CD14-positive monocyte (primary cell): Measurements from ENCODE around the gene GTF2F1. TPM values are rescaled to one million over a fixed set of nuclear protein-coding genes. Genes with fewer than 3 reads are reported as not detected.

Experiments used
- DNase-seq, 3 donors: peaks; one replicate each; pipeline ENCODE4 v3.0.0-alpha.2; 2011 to 2022
- H2AFZ ChIP-seq: 2 replicates; pipeline ENCODE4 v1.6.0; 2012; ENCODE audit warnings: mild to moderate bottlenecking, low read depth, low read length, inconsistent platforms; ENCODE audit not compliant: insufficient read depth, poor library complexity, severe bottlenecking
- H3K27ac ChIP-seq, 2 donors: 1 replicate in 1 of 2; 2 replicates in 1 of 2; pipeline ENCODE4 v1.5.1; 2012 to 2013; ENCODE audit warnings: low read length in 2 of 2, control low read depth in 1 of 2, inconsistent platforms in 1 of 2, low read depth in 1 of 2, mild to moderate bottlenecking in 1 of 2
- H3K27me3 ChIP-seq, 2 donors: one replicate each; pipeline versions ENCODE4 v1.6.0 to v1.6.1; 2011 to 2013; ENCODE audit warnings: low read length in 2 of 2; ENCODE audit not compliant: control insufficient read depth in 2 of 2, insufficient read depth in 2 of 2
- H3K36me3 ChIP-seq, 2 donors: replicated peaks in 1 of 2; 1 replicate in 1 of 2; 2 replicates in 1 of 2; pipeline versions ENCODE4 v1.5.1 to v1.6.1; 2012 to 2013; ENCODE audit warnings: low read length in 2 of 2, control low read depth in 1 of 2, inconsistent platforms in 1 of 2, mild to moderate bottlenecking in 1 of 2; ENCODE audit not compliant: insufficient read depth in 2 of 2, control insufficient read depth in 1 of 2
- H3K4me1 ChIP-seq, 2 donors: 1 replicate in 1 of 2; 2 replicates in 1 of 2; pipeline versions ENCODE4 v1.5.1 to v1.6.1; 2012 to 2013; ENCODE audit warnings: low read length in 2 of 2, control low read depth in 1 of 2, inconsistent platforms in 1 of 2, mild to moderate bottlenecking in 1 of 2, moderate library complexity in 1 of 2; ENCODE audit not compliant: insufficient read depth in 2 of 2, control insufficient read depth in 1 of 2
- H3K4me2 ChIP-seq: replicated peaks from 2 replicates; pipeline ENCODE3; 2012; ENCODE audit warnings: low read length, moderate library complexity, mild to moderate bottlenecking; ENCODE audit not compliant: poor library complexity, severe bottlenecking; ENCODE audit errors: extremely low read depth
- H3K4me3 ChIP-seq, 3 experiments: fragments of 200-600 bp in 1 of 3; sonication (generic) in 1 of 3; replicated peaks in 1 of 3; 1 replicate in 2 of 3; 2 replicates in 1 of 3; pipeline ENCODE4 v1.5.1; 2011 to 2013; ENCODE audit warnings: low read length in 3 of 3, mild to moderate bottlenecking in 3 of 3, control low read depth in 2 of 3, low read depth in 2 of 3, inconsistent platforms in 1 of 3, moderate library complexity in 1 of 3
- H3K79me2 ChIP-seq: 2 replicates; pipeline ENCODE4 v1.6.0; 2012; ENCODE audit warnings: mild to moderate bottlenecking, control low read depth, inconsistent platforms, low read length, moderate library complexity; ENCODE audit not compliant: insufficient read depth
- H3K9ac ChIP-seq: 2 replicates; pipeline ENCODE4 v1.6.0; 2017; ENCODE audit warnings: low read length, mild to moderate bottlenecking; ENCODE audit not compliant: insufficient read depth, poor library complexity, severe bottlenecking
- H3K9me3 ChIP-seq, 2 donors: replicated peaks in 1 of 2; 1 replicate in 1 of 2; 2 replicates in 1 of 2; pipeline versions ENCODE4 v1.5.1 to v1.6.1; 2012 to 2013; ENCODE audit warnings: low read length in 2 of 2, control low read depth in 1 of 2; ENCODE audit not compliant: control insufficient read depth in 1 of 2, insufficient read depth in 1 of 2
- H4K20me1 ChIP-seq: 2 replicates; pipeline ENCODE4 v1.6.0; 2012; ENCODE audit warnings: mild to moderate bottlenecking, low read length, control low read depth, moderate library complexity; ENCODE audit not compliant: insufficient read depth
- H3K27ac Mint-ChIP-seq, 7 donors: one replicate each; pipeline ENCODE4 v1.8.0; 2020; ENCODE audit warnings: mild to moderate bottlenecking in 7 of 7, mixed read lengths in 7 of 7, moderate library complexity in 6 of 7, inconsistent platforms in 2 of 7
- H3K27me3 Mint-ChIP-seq, 3 donors: one replicate each; pipeline ENCODE4 v1.8.0; 2021 to 2022; ENCODE audit warnings: low read depth in 3 of 3, mild to moderate bottlenecking in 3 of 3, mixed read lengths in 3 of 3, moderate library complexity in 3 of 3, inconsistent platforms in 1 of 3
- H3K36me3 Mint-ChIP-seq, 2 donors: one replicate each; pipeline ENCODE4 v1.8.0; 2020; ENCODE audit warnings: mixed read lengths in 2 of 2, inconsistent platforms in 1 of 2, mild to moderate bottlenecking in 1 of 2
- H3K4me1 Mint-ChIP-seq: one replicate; pipeline ENCODE4 v1.8.0; 2020; ENCODE audit warnings: mild to moderate bottlenecking, mixed read lengths
- H3K4me3 Mint-ChIP-seq, 2 donors: one replicate each; pipeline ENCODE4 v1.8.0; 2020; ENCODE audit warnings: mild to moderate bottlenecking in 2 of 2, mixed read lengths in 2 of 2, moderate library complexity in 1 of 2
- H3K9me3 Mint-ChIP-seq, 7 donors: one replicate each; pipeline ENCODE4 v1.8.0; 2020 to 2022; ENCODE audit warnings: mixed read lengths in 7 of 7, mild to moderate bottlenecking in 6 of 7, moderate library complexity in 6 of 7, inconsistent platforms in 2 of 7
- WGBS: methylation state at CpG from one replicate; pipeline ENCODE4 v1.1.5; 2013; ENCODE audit warnings: missing lambda C conversion rate; ENCODE audit not compliant: insufficient coverage; 5-methylcytosine and 5-hydroxymethylcytosine counted together
- intact Hi-C, 2 donors: fragments of 100-400 bp; cut with micrococcal nuclease; formaldehyde crosslinking; loops; one replicate each; pipeline versions ENCODE4 v1.15.0 to v1.15.1; 2023
- polyA plus RNA-seq, 3 donors: library from polyadenylated mRNA; depleted of rRNA in 1 of 3; unstranded in 2 of 3; stranded (reverse) in 1 of 3; fragments of 300-500 nt in 2 of 3; fragments of >200 nt in 1 of 3; fragmentation: Illumina TruSeq in 2 of 3; gene quantifications; 1 replicate in 2 of 3; 2 replicates in 1 of 3; pipeline ENCODE4 v1.2.3, GENCODE V29; 2012 to 2021
- TF ChIP-seq, protein P1 (sequence below): fragments of 200-600 bp; IDR thresholded peaks from one replicate; pipeline ENCODE4 v1.8.0; 2022; ENCODE audit warnings: antibody characterized with exemption, mild to moderate bottlenecking

GTF2F1 gene
- polyA plus RNA-seq, 3 donors: 9.4 to 46.4 (median 13.2) TPM

DNA sequence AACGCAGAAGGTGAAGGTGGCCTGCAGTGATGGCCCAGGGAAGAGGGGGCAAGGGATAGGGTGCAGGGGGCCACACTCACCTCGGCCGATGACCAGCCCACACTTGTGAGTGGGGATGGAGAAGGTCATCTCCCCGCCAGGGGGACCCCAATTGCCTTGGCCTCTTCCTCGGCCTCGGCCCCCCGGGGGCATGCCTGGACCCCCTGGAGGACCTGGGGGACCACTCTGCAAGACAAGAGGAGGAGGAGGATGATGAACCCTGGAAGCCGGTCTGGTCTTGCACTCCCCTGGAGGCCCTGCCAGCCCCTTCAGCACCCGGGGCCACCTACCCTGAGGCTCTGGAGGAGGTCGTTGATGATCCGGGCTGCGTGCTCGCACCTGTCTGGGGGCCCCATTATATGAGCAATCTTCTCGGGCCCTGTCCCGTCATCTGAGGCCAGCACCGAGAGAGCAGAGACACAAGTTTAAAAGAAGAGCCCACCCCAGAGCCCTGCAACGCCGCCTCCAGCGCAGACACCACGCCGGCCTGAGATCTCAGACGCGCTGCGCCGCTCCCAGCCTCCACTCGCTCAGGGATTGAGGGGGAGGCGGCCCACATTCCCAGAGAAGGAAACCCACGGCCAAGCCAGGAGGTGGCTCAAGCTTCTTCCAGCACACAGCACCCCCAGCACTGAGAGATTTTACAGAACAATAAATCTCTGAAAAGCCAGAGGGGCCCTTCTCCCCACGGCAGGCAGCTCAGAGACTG lies 23.9 kb upstream of the GTF2F1 start:
- peaks cover 75 to 88% of the 10 kb centered on the region in 2 donors for H3K36me3 Mint-ChIP-seq
- peaks cover 3% of the 10 kb centered on the region for H3K4me1 Mint-ChIP-seq
- DNase-seq: no peak
- Histone ChIP-seq H2AFZ (no peak overlapping the region), H3K27me3 (no peaks in the 10 kb centered on the region), H3K4me2 (no peak overlapping the region), H3K4me1 (no peaks in the 10 kb centered on the region), H3K79me2 (peaks cover 37% of the 10 kb centered on the region), H4K20me1 (peaks cover 41% of the 10 kb centered on the region), H3K4me3 (no peak overlapping the region), H3K27ac (no peak overlapping the region), H3K9ac (no peak overlapping the region), H3K36me3 (peaks cover 80 to 82% of the 10 kb centered on the region in 2 donors), H3K9me3 (no peaks in the 10 kb centered on the region)
- WGBS: 97% methylated on average over 25 of the region's 29 CpGs
- H3K27ac Mint-ChIP-seq: peak overlapping the region in 2 of 7 donors; percentile 48 to 69
- no peak overlapping the region for H3K4me3 Mint-ChIP-seq
- intact Hi-C loops: no loop called here
- peaks cover 0 to 1% (median 0%) of the 10 kb centered on the region in 3 donors for H3K27me3 Mint-ChIP-seq
- TF ChIP-seq, protein P1, sequence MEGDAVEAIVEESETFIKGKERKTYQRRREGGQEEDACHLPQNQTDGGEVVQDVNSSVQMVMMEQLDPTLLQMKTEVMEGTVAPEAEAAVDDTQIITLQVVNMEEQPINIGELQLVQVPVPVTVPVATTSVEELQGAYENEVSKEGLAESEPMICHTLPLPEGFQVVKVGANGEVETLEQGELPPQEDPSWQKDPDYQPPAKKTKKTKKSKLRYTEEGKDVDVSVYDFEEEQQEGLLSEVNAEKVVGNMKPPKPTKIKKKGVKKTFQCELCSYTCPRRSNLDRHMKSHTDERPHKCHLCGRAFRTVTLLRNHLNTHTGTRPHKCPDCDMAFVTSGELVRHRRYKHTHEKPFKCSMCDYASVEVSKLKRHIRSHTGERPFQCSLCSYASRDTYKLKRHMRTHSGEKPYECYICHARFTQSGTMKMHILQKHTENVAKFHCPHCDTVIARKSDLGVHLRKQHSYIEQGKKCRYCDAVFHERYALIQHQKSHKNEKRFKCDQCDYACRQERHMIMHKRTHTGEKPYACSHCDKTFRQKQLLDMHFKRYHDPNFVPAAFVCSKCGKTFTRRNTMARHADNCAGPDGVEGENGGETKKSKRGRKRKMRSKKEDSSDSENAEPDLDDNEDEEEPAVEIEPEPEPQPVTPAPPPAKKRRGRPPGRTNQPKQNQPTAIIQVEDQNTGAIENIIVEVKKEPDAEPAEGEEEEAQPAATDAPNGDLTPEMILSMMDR: no peak
- H3K9me3 Mint-ChIP-seq: peaks cover 0 to 3% (median 0%) of the 10 kb centered on the region in 7 donors

DNA sequence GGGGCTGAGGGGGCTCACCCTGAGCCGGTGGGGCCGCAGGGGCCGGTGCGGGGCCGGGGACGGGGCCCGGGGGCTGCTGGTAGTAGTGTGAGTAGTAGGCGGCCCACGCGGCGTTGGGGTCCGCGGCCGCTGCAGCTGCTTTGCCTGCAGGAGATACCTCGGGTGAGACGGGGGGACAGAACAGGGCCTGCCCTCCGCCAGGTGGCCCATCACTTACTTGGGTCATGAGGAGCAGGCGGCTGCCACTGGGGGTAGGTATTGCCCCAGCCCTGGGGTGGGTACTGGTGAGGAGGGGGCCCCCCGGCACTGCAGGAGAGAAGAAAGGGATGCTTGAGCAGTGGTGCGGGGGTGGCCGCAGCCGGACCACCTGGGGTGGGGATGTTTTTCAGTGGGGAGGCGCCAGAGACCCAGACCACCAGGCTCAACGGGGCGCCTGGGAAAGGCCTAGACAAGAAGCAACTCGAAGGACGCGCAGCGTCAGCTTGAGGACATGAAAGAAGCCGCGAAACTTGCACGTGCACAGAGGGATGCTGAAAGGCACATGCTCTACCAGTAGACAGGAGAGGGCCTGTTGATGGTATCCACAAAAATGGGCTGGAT lies 22.7 kb upstream of the GTF2F1 start:
- Histone ChIP-seq H3K9ac (no peak overlapping the region), H3K79me2 (peaks cover 25% of the 10 kb centered on the region), H3K9me3 (no peaks in the 10 kb centered on the region), H3K4me3 (no peak overlapping the region), H2AFZ (no peak overlapping the region), H3K4me1 (no peaks in the 10 kb centered on the region), H3K27ac (no peak overlapping the region), H3K36me3 (peaks cover 69 to 72% of the 10 kb centered on the region in 2 donors), H3K4me2 (no peak overlapping the region), H4K20me1 (peaks cover 30% of the 10 kb centered on the region), H3K27me3 (no peaks in the 10 kb centered on the region)
- intact Hi-C loops: no loop called here
- peaks cover 68 to 77% of the 10 kb centered on the region in 2 donors for H3K36me3 Mint-ChIP-seq
- TF ChIP-seq, protein P1: no peak
- no peak overlapping the region for H3K4me3 Mint-ChIP-seq
- WGBS: 97% methylated on average over 32 of the region's 32 CpGs
- DNase-seq: no peak
- peaks cover 0 to 2% (median 1%) of the 10 kb centered on the region in 3 donors for H3K27me3 Mint-ChIP-seq
- no peak overlapping the region for H3K27ac Mint-ChIP-seq
- no peaks in the 10 kb centered on the region for H3K4me1 Mint-ChIP-seq
- peaks cover 0 to 3% (median 0%) of the 10 kb centered on the region in 7 donors for H3K9me3 Mint-ChIP-seq
